HCT116 (cell line): ENCODE measurements around the gene RPS27L. TPM values are rescaled to one million over a fixed set of nuclear protein-coding genes. Genes with fewer than 3 reads are reported as not detected.

Experiments used
- ATAC-seq: fragments of 200-7000 bp; cut with Tn5 transposase; 2 replicates; pipeline ENCODE4 v1.9.1; 2020; ENCODE audit warnings: mild to moderate bottlenecking, moderate library complexity
- BruUV-seq: library from RNA; stranded (reverse); fragments of 400-500 nt; replicated peaks from 2 replicates; lab custom pipeline; 2021; lab: Mats Ljungman, UMichigan
- CTCF ChIA-PET: fragments of 300-600 bp; sonication (Branson Sonifier 250); formaldehyde crosslinking; loops from one replicate; lab custom pipeline; 2021; ENCODE audit warnings: antibody characterized with exemption; lab: Charles Lee
- POLR2A ChIA-PET: fragments of 300-600, 350-600 bp; sonication (Branson Sonifier 250); formaldehyde crosslinking; loops from one replicate; lab custom pipeline; 2021; ENCODE audit warnings: antibody characterized with exemption; lab: Charles Lee
- RAD21 ChIA-PET, 2 experiments: fragments of 300-600 bp; sonication (Branson Sonifier 250); formaldehyde crosslinking; loops; one replicate each; lab custom pipeline; 2023; ENCODE audit warnings: low total read pairs in 2 of 2; ENCODE audit not compliant: uncharacterized antibody in 2 of 2, unreplicated experiment in 2 of 2, low non-redundant PET in 1 of 2; lab: Charles Lee
- DNase-seq: peaks from one replicate; pipeline ENCODE4 v3.0.0-alpha.2; 2010; ENCODE audit warnings: low read depth, low spot score
- H2AFZ ChIP-seq: fragments of 200-600 bp; shearing (Covaris generic), sonication (generic); 2 replicates; pipeline ENCODE4 v1.6.1; 2017; ENCODE audit warnings: low read depth, mixed run types, mixed read lengths, antibody characterized with exemption, low read length; ENCODE audit not compliant: poor library complexity, severe bottlenecking
- H3K27ac ChIP-seq: 2 replicates; pipeline ENCODE4 v1.5.1; 2012; ENCODE audit warnings: low read depth, low read length
- H3K27me3 ChIP-seq: fragments of 200-600 bp; sonication (generic); 2 replicates; pipeline ENCODE4 v1.6.1; 2016; ENCODE audit warnings: mixed run types, low read length, mixed read lengths; ENCODE audit not compliant: insufficient read depth
- H3K36me3 ChIP-seq, 2 experiments: fragments of 200-500 bp in 1 of 2; fragments of 200-600 bp in 1 of 2; sonication (Bioruptor generic) in 1 of 2; sonication (generic) in 1 of 2; 2 replicates each; pipeline versions ENCODE4 v1.5.1 to v1.6.1; 2014 to 2016; ENCODE audit warnings: low read length in 2 of 2, inconsistent platforms in 1 of 2, mixed read lengths in 1 of 2, mixed run types in 1 of 2; ENCODE audit not compliant: insufficient read depth in 2 of 2, control insufficient read depth in 1 of 2
- H3K4me1 ChIP-seq, 2 experiments: fragments of 200-600 bp in 1 of 2; sonication (generic) in 1 of 2; 2 replicates each; pipeline versions ENCODE4 v1.5.1 to v1.6.1; 2012 to 2017; ENCODE audit warnings: low read length in 2 of 2, inconsistent platforms in 1 of 2, mild to moderate bottlenecking in 1 of 2, mixed read lengths in 1 of 2, mixed run types in 1 of 2, moderate library complexity in 1 of 2; ENCODE audit not compliant: insufficient read depth in 2 of 2, control insufficient read depth in 1 of 2
- H3K4me2 ChIP-seq: fragments of 200-600 bp; sonication (generic); 2 replicates; pipeline ENCODE4 v1.6.1; 2017; ENCODE audit warnings: mixed run types, low read length, mixed read lengths
- H3K4me3 ChIP-seq, 2 experiments: fragments of 200-600 bp in 1 of 2; sonication (generic) in 1 of 2; replicated peaks in 1 of 2; 2 replicates each; pipeline ENCODE4 v1.5.1; 2011 to 2016; ENCODE audit warnings: low read length in 2 of 2, control low read depth in 1 of 2, low read depth in 1 of 2, mild to moderate bottlenecking in 1 of 2, mixed read lengths in 1 of 2, mixed run types in 1 of 2
- H3K79me2 ChIP-seq: fragments of 200-600 bp; sonication (generic); 2 replicates; pipeline ENCODE4 v1.6.1; 2017; ENCODE audit warnings: mild to moderate bottlenecking, mixed run types, low read length, moderate library complexity, mixed read lengths; ENCODE audit not compliant: insufficient read depth
- H3K9ac ChIP-seq: fragments of 200-600 bp; sonication (generic); 2 replicates; pipeline ENCODE4 v1.6.1; 2016; ENCODE audit warnings: low read length, mixed read lengths
- H3K9me2 ChIP-seq: fragments of 200-600 bp; sonication (generic), shearing (Covaris generic); 2 replicates; pipeline ENCODE4 v1.6.1; 2017; ENCODE audit warnings: mixed run types, mild to moderate bottlenecking, moderate library complexity; ENCODE audit not compliant: insufficient read depth
- H3K9me3 ChIP-seq, 2 experiments: fragments of 200-500 bp in 1 of 2; fragments of 200-600 bp in 1 of 2; sonication (Bioruptor generic) in 1 of 2; sonication (generic) in 1 of 2; 2 replicates each; pipeline ENCODE4 v1.6.1; 2014 to 2017; ENCODE audit warnings: low read length in 2 of 2, mixed read lengths in 2 of 2, inconsistent platforms in 1 of 2, low read depth in 1 of 2, mild to moderate bottlenecking in 1 of 2, mixed run types in 1 of 2, moderate library complexity in 1 of 2; ENCODE audit not compliant: control insufficient read depth in 1 of 2, insufficient read depth in 1 of 2
- H4K20me1 ChIP-seq: fragments of 200-600 bp; sonication (generic), shearing (Covaris generic); 2 replicates; pipeline ENCODE4 v1.6.1; 2017; ENCODE audit warnings: mixed run types, mild to moderate bottlenecking, moderate library complexity; ENCODE audit not compliant: insufficient read depth
- ATF3 ChIP-seq: IDR thresholded peaks from 2 replicates; pipeline ENCODE4 v1.6.1; 2012
- CEBPB ChIP-seq: IDR thresholded peaks from 2 replicates; pipeline ENCODE4 v1.6.1; 2012; ENCODE audit warnings: low read depth
- CTCF ChIP-seq, 3 experiments: fragments of 200-600 bp in 1 of 3; sonication (generic) in 1 of 3; IDR thresholded peaks in 2 of 3; conservative IDR thresholded peaks in 1 of 3; 2 replicates each; pipeline ENCODE4 v1.5.1; 2012 to 2017; ENCODE audit warnings: low read depth in 2 of 3, low read length in 2 of 3, antibody characterized with exemption in 1 of 3, borderline replicate concordance in 1 of 3, control low read depth in 1 of 3, mild to moderate bottlenecking in 1 of 3, mixed read lengths in 1 of 3, mixed run types in 1 of 3, moderate library complexity in 1 of 3; ENCODE audit not compliant: insufficient read depth in 1 of 3
- EZH2phosphoT487 ChIP-seq: fragments of 200-600 bp; IDR thresholded peaks from 2 replicates; pipeline ENCODE4 v1.6.1; 2018; ENCODE audit warnings: antibody characterized with exemption, borderline replicate concordance
- FOSL1 ChIP-seq: IDR thresholded peaks from 2 replicates; pipeline ENCODE4 v1.6.1; 2012; ENCODE audit warnings: low read depth
- JUND ChIP-seq: IDR thresholded peaks from 2 replicates; pipeline ENCODE4 v1.6.1; 2012
- POLR2A ChIP-seq: IDR thresholded peaks from 2 replicates; pipeline ENCODE4 v1.7.0; 2011; ENCODE audit warnings: borderline replicate concordance; ENCODE audit not compliant: insufficient read depth, insufficient read length; ENCODE audit errors: extremely low read depth
- SIN3A ChIP-seq: IDR thresholded peaks from 2 replicates; pipeline ENCODE4 v1.6.1; 2012; ENCODE audit warnings: low read depth
- SRF ChIP-seq: IDR thresholded peaks from 2 replicates; pipeline ENCODE4 v1.6.1; 2012; ENCODE audit warnings: low read depth
- YY1 ChIP-seq: IDR thresholded peaks from 2 replicates; pipeline ENCODE4 v1.6.1; 2011; ENCODE audit warnings: low read length, low read depth, moderate library complexity, mild to moderate bottlenecking; ENCODE audit not compliant: insufficient replicate concordance; ENCODE audit errors: extremely low read depth
- ZNF274 ChIP-seq: fragments of 200-500 bp; sonication (Bioruptor generic); IDR thresholded peaks from 2 replicates; pipeline ENCODE4 v1.6.1; 2014; ENCODE audit warnings: mild to moderate bottlenecking, low read depth, low read length, inconsistent platforms
- intact Hi-C: fragments of 100-400 bp; cut with micrococcal nuclease; formaldehyde crosslinking; loops from 2 replicates; pipeline ENCODE4 v1.10.0; 2022
- total RNA-seq: library from RNA; stranded (reverse); gene quantifications from one replicate; pipeline ENCODE4 v1.2.1, GENCODE V29; 2021; ENCODE audit not compliant: unreplicated experiment
- TF ChIP-seq, protein P1 (sequence below): IDR thresholded peaks from 2 replicates; pipeline ENCODE4 v1.6.1; 2011; ENCODE audit warnings: mild to moderate bottlenecking, low read length, moderate library complexity; ENCODE audit not compliant: insufficient replicate concordance; ENCODE audit errors: extremely low read depth

Gene RPS27L
- total RNA-seq, 1 experiment from 2014 or later = 139 TPM

DNA sequence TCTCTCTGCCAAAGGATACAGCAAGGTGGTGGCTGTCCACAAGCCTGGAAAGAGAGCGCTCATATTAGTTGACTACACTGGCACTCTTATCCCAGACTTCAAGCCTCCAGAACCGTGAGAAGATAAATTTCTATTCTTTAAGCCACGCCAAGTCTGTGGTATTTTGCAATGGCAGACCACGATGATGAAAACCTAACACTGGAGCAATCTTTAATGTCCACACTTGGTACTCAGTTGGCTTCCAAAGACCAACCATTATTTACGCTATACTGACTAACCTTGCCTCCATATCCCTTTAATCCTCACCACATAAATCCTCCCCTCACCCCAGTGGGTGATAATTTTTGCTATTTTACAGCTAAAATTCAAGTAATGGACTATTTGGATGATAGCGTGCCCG is 52.5 kb downstream of the RPS27L start:
- no peak overlapping the region for H3K9ac ChIP-seq
- H2AFZ ChIP-seq = no peak overlapping the region
- no peaks in the 10 kb centered on the region for H3K79me2 ChIP-seq
- H3K4me3 ChIP-seq = no peak overlapping the region
- H3K4me2 ChIP-seq = no peak overlapping the region
- H3K4me1 ChIP-seq = peaks cover 10 to 16% of the 10 kb centered on the region in 2 experiments
- no peaks in the 10 kb centered on the region for H3K27me3 ChIP-seq
- CTCF ChIA-PET = no interaction called here
- no peak for DNase-seq
- H3K9me3 ChIP-seq = 0 out of 4 replicates have a peak, but pooled peaks cover 0 to 2% of the 10 kb centered on the region in 2 experiments
- no peaks in the 10 kb centered on the region for H4K20me1 ChIP-seq
- RAD21 ChIA-PET = no interaction called here
- BruUV-seq = no TSS peak
- no peaks in the 10 kb centered on the region for H3K9me2 ChIP-seq
- H3K27ac ChIP-seq = no peak overlapping the region
- intact Hi-C loops = no loop called here
- POLR2A ChIA-PET = no interaction called here
- H3K36me3 ChIP-seq = no peaks in the 10 kb centered on the region
- no peak for TF ChIP-seq YY1
- TF ChIP-seq JUND = no peak
- no peak for TF ChIP-seq FOSL1
- TF ChIP-seq, protein P1, sequence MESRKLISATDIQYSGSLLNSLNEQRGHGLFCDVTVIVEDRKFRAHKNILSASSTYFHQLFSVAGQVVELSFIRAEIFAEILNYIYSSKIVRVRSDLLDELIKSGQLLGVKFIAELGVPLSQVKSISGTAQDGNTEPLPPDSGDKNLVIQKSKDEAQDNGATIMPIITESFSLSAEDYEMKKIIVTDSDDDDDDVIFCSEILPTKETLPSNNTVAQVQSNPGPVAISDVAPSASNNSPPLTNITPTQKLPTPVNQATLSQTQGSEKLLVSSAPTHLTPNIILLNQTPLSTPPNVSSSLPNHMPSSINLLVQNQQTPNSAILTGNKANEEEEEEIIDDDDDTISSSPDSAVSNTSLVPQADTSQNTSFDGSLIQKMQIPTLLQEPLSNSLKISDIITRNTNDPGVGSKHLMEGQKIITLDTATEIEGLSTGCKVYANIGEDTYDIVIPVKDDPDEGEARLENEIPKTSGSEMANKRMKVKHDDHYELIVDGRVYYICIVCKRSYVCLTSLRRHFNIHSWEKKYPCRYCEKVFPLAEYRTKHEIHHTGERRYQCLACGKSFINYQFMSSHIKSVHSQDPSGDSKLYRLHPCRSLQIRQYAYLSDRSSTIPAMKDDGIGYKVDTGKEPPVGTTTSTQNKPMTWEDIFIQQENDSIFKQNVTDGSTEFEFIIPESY = no peak
- no peak for TF ChIP-seq SIN3A
- TF ChIP-seq POLR2A = no peak
- no peak for TF ChIP-seq CEBPB
- no peak for ATAC-seq

DNA sequence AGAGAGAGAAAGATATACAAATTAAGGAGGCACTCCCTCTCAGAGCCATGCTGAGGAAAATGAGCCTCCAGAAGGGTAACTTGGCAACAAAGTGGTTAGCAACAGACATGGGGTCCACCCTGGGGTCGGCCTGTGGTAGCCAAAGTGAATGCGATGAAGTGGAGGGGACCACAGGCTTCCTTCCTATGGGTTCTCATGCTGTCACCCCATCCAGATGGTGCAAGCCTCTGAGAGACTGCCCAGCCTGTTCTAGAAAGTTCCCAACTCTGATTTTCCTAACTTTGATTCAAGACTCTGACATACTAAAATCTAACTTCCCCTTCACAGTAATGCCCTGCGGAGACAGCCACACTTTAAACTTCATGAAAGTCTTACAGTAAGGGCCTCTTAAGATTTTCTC is 53.9 kb downstream of the RPS27L start:
- BruUV-seq = no TSS peak
- ChIA-PET RAD21 (no interaction called here), CTCF (no interaction called here), POLR2A (no interaction called here)
- DNase-seq = no peak
- no peaks in the 10 kb centered on the region for H4K20me1 ChIP-seq
- H3K36me3 ChIP-seq = no peaks in the 10 kb centered on the region
- intact Hi-C loops = no loop called here
- no peak overlapping the region for H3K4me2 ChIP-seq
- no peak overlapping the region for H3K27ac ChIP-seq
- H3K4me1 ChIP-seq = peaks cover 7 to 12% of the 10 kb centered on the region in 2 experiments
- no peaks in the 10 kb centered on the region for H3K9me2 ChIP-seq
- H3K9me3 ChIP-seq = 0 out of 4 replicates have a peak, but pooled peaks cover 0 to 2% of the 10 kb centered on the region in 2 experiments
- H3K9ac ChIP-seq = no peak overlapping the region
- no peaks in the 10 kb centered on the region for H3K27me3 ChIP-seq
- no peak overlapping the region for H3K4me3 ChIP-seq
- H3K79me2 ChIP-seq = no peaks in the 10 kb centered on the region
- no peak for ATAC-seq
- H2AFZ ChIP-seq = no peak overlapping the region
- TF ChIP-seq JUND (no peak), CTCF (IDR thresholded peaks at IDR 0.05 in 2 of 3, conservative IDR thresholded peaks at IDR 0.05 in 1 of 3; ENCODE audit: borderline replicate concordance in 1 of 3, insufficient read depth in 1 of 3, low read depth in 2 of 3, low read length in 2 of 3) (no peak), CEBPB (no peak), POLR2A (no peak), EZH2phosphoT487 (no peak), SRF (no peak), ATF3 (no peak), ZNF274 (no peak), SIN3A (no peak)
- TF ChIP-seq, protein P1 = no peak
